HG02981 (cell line): Measurements from ENCODE around the gene DDX18.
"Not testable (repeated sequence)": the region's sequence is repeated elsewhere in the genome, so short reads cannot be mapped to it uniquely, and the experiment has no call there.

Experiments
- ATAC-seq: cut with Tn5 transposase; IDR thresholded peaks from one replicate; pipeline ENCODE4 v1.9.1; 2021; ENCODE audit warnings: mild to moderate bottlenecking, moderate library complexity; ENCODE audit not compliant: unreplicated experiment

The DDX18 gene

GRCh38 chr2:117814417-117815264 lies at the start of gene DDX18:
TSS of gene DDX18 (plus strand) at chr2:117814691. CDS start at chr2:117814778, 87 bp downstream.
- peak; percentile 96 for ATAC-seq

DNA sequence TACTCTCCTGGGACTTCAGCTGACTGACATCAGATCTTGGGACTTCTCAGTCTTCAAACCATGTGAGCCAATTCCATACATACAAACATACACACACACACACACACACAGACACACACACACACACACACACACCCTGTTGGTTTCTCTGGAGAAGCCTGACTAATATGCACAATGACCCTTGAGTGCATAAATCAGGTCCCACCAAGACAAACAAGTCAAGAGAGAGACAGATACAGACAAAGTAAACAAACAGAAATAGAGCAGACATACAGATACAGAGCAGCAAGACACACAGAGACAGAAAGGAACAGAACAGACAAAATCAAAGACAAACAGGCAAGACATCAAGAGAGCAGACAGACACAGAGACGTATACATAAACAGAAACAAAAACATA lies 43.8 kb upstream of the DDX18 start:
- ATAC-seq = no peak

- ATAC-seq = no peak
These were observed 42.4 kb upstream of the DDX18 start for GRCh38 chr2:117771969-117772630.

GRCh38 chr2:117774716-117775115 lies 39.8 kb upstream of the DDX18 start:
- no peak for ATAC-seq

- ATAC-seq = no peak
These were observed 38.7 kb upstream of the DDX18 start for GRCh38 chr2:117775703-117776219.

- no peak for ATAC-seq
These were observed 37.6 kb upstream of the DDX18 start for GRCh38 chr2:117776888-117777287.

GRCh38 chr2:117785740-117786139 lies 28.8 kb upstream of the DDX18 start:
- no peak for ATAC-seq

- ATAC-seq = no peak
These were observed 28.0 kb upstream of the DDX18 start for GRCh38 chr2:117786520-117786919.

- ATAC-seq = no peak
These were observed 25.0 kb upstream of the DDX18 start for GRCh38 chr2:117789505-117789904.

DNA sequence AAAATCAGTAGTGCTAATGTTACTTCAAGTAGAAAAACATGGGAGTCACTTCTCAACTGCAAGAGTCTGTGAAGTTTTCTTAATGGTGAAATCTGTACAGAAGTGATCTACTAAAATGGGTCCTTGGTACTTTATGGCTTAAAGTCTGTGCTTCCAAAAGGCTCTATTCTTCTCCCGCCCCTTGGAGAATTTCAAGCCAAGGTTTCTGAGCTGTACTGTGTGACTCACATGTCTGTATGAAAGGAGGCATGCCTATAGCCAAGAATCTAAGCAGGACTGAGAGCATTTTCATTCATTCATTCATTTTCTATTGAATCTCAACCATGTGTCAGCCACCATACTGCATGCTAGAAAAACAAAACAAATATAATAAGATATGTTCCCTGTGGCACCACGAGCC lies 19.8 kb upstream of the DDX18 start:
- no peak for ATAC-seq

- no peak for ATAC-seq
These were observed 12.7 kb upstream of the DDX18 start for GRCh38 chr2:117801826-117802225.

- ATAC-seq = not testable (repeated sequence)
These were observed 10.7 kb upstream of the DDX18 start for GRCh38 chr2:117803644-117804325.

DNA sequence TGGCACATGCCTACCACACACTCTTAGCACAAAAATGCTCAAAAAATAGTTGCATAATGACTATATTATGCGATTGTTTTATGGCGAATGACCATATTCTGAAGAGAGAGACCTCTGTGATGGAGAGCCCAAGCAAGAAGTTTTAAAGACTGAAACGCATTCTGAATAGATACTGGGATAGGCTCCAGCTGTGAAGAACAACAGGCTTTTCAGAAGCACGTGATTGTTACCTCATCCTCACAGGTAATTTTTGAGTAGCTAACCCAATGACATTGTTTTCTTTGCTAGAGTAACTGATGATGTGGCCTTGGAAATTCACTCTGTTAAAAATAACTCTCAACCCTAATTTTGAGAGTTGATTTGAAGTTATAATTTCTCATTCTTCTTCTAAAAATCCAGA lies 2.0 kb upstream of the DDX18 start:
- no peak for ATAC-seq

DNA sequence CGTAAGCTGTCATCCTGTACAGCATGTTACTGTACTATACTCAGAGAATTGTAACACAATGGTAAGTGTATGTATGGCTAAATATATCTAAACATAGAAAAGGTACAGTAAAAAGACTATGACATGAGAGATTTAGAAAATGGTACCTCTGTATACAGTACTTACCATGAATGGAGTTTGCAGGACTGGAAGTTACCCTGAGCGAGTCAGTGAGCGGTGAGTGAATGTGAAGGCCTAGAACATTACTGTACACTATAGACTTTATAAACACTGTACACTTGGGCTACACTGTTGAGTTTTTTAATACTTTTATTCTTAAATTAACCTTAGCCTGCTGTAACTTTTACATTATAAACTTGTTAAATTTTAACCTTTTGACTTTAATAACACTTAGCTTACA lies 1.5 kb downstream of the DDX18 start:
- ATAC-seq = no peak

DNA sequence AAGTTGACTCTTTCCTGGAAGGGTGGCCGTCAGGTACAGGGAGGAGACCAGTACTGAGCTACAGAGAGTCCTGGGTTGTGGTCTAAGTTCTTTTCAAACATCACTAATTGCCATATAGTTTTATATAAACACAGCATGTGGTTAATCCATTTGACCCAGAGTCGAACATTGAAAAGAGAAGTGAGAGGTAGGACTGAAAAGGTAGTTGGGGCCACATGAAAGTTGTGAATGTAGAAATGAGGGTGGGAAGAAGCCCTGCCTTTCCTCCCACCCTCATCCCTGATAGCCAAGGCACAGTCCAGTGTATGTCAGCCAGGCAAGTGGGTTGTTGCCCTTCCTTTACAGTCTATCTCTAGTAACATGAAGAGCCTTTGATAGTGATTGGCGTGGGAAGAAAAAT lies 4.4 kb downstream of the DDX18 start:
- no peak for ATAC-seq

DNA sequence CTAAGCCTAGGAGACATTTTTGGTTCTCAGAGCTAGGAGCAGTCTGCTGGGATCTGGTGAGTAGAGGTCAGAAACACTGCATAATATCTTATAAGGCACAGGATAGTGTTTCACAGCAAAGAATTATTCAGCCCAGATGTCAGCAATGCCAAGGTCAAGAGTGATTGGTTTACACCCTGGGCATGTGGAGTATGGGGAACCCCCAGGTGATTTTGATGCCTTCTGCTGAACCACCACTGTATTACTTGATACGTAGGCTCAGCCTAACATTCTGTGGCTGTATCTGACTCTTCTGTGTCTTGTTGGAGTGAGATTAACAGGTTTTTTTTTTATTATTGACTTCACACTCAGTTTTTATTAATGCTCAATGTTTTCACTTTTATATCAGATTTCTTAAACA lies 6.0 kb downstream of the DDX18 start:
- peak; percentile 79 for ATAC-seq

- no peak for ATAC-seq
These were observed 10.9 kb downstream of the DDX18 start for GRCh38 chr2:117825437-117825836.

GRCh38 chr2:117827464-117827863 lies 13.0 kb downstream of the DDX18 start:
- ATAC-seq = not testable (repeated sequence)

DNA sequence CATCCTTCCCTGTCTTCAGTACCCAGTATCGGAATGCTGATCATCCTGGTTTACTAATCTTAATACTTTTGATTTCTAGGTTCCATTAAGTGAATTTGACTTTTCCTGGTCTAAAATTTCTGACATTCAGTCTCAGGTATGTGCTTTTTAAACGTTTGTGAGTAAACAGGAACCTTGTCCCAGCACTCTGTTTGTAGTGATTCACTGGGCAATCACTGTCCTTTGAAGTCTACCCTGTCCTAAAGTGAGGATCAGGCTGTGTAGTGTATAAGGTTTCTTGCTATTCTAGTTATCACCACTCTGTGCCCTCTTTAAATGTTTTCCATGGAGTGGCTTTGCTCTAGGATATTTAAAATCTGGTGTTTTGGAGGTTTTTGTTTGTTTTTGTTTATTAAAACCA lies 14.4 kb downstream of the DDX18 start:
- no peak for ATAC-seq

DNA sequence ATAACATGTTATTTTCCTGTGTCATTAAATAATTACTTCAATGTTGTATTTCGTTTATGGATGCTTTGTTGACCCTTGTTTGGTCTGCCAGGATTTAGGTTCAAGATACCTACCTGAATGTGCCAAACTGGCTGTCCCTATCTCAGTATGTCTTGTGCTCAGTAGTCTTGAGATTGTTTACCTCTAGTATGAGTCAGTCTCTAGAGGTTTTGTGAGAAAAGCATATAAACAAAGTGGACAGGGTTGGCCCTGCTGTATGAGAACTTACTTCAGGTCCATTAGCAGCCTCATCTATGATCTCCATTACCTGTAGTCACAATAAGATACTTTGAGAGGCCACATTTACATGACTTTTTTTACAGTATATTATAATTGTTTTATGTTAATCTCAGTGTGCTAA lies 17.8 kb downstream of the DDX18 start:
- ATAC-seq = no peak

GRCh38 chr2:117832905-117833613 lies 18.6 kb downstream of the DDX18 start:
- no peak for ATAC-seq
